ENCODE data around the gene PTPRN2.
"Not testable (repeated sequence)": the region's sequence is repeated elsewhere in the genome, so short reads cannot be mapped to it uniquely, and the experiment has no call there.

The PTPRN2 gene

DNA sequence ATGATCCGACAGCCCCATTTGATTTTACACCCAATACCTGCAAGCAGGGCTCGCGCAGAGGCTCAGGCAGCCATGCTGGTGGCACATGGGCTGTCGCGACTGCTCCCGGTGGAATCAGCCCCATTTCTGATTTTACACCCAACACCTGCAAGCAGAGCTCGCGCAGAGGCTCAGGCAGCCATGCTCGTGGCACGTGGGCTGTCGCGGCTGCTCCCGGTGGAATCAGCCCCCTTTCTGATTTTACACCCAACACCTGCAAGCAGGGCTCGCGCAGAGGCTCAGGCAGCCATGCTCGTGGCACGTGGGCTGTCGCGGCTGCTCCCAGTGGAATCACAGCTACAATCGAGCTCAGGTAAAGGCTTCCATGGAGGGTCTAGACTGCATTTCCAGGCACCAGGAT, 244.1 kb downstream of the PTPRN2 start:
- no peak for DNase-seq (ENCODE audit: insufficient read length, low spot score)
- no peak for FAIRE-seq

DNA sequence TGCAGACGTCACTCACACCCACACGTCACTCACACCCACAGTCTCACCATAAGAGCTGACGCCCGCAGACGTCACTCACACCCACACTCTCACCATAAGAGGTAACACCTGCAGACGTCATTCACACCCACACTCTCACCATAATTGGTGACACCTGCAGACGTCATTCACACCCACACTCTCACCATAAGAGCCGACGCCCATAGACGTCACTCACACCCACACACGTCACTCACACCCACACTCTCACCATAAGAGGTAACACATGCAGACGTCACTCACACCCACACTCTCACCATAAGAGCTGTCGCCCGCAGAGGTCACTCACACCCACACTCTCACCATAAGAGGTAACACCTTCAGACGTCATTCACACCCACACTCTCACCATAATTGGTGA, 246.5 kb downstream of the PTPRN2 start:
- DNase-seq (ENCODE audit: insufficient read length, low spot score); FAIRE-seq: not testable (repeated sequence)

DNA sequence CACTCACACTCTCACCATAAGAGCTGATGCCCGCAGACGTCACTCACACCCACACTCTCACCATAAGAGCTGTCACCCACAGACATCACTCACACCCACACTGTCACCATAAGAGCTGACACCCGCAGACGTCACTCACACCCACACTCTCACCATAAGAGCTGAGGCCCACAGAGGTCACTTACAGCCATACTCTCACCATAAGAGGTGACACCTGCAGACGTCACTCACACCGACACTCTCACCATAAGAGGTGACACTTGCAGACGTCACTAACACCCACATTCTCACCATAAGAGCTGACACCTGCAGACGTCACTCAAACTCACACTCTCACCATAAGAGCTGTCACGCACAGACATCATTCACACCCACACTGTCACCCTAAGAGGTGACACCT, 250.7 kb downstream of the PTPRN2 start:
- FAIRE-seq; DNase-seq (ENCODE audit: insufficient read length, low spot score): not testable (repeated sequence)

DNA sequence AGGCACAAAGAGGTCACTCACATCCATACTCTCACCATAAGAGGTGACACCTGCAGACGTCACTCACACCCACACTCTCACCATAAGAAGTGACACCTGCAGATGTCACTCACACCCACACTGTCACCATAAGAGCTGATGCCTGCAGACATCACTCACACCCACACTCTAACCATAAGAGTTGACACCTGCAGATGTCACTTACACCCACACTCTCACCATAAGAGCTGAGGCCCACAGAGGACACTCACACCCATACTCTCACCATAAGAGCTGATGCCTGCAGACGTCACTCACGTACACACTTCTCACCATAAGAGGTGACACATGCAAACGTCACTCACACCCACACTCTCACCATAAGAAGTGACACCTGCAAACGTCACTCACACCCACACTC, 255.1 kb downstream of the PTPRN2 start:
- FAIRE-seq, result not testable (repeated sequence)

DNA sequence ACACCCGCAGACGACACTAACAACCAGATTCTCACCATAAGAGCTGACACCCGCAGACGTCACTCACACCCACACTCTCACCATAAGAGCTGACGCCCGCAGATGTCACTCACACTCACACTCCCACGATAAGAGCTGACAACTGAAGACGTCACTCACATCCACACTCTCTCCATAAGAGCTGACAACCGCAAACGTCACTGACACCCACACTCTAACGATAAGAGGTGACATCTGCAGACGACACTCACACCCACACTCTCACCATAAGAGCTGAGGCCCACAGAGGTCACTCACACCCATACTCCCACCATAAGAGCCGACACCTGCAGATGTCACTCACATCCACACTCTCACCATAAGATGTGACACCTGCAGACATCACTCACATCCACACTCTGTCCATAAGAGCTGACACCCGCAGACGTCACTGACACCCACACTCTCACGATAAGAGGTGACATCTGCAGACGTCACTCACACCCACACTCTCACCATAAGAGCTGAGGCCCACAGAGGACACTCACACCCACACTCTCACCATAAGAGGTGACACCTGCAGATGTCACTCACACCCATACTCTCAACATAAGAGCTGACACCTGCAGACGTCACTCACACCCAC, 255.7 kb downstream of the PTPRN2 start:
- DNase-seq (ENCODE audit: insufficient read length, low spot score); FAIRE-seq: not testable (repeated sequence)

More for the DNA sequence above, 255.1 kb downstream of the PTPRN2 start:
- DNase-seq (ENCODE audit: insufficient read length, low spot score), result not testable (repeated sequence)

DNA sequence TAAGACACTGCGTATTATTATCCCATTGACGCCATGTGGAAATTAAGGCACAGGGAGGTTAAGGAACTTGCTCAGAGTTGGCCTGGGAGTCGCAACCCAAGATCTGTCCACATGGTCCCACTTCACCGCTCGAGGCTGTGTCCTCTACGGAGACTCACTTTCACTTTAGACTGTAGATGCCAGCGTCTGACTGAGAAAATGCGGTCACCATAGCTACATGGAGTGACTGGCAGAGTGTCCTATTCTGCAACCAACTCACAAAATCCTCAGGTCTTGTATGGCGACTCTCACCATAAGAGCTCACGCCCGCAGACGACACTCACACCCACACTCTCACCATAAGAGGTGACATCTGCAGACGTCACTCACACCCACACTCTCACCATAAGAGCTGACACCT, 257.9 kb downstream of the PTPRN2 start:
- DNase-seq (ENCODE audit: insufficient read length, low spot score), result no peak
- no peak for FAIRE-seq

DNA sequence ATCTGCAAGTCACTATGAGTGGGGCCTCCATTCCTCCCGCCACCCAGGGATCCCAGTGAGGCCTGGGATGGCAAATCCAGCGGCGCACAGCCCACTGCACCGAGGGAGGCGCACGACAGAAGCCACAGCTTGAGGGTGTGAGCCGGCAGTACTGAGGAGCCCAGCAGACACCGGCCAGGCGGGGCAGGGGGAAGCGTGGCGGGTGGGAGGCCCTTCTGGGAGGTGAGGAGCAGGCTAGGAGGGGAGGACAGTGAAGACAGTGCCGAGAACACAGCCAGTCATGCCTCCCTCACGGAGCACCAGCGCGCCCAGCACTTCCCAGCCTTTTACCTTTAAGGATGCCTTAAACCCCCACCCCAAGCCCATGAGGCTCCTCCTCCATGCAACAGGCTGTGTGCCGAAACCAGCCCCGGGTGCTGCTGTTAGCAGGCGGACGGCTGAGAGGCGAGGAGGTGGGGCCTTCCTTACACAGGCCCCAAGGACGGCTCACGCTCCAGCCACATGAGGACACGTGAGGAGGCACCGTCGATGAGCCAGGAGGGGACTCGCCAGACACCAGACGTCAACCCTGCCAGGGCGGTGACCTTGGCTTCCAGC, 258.5 kb downstream of the PTPRN2 start:
- FAIRE-seq, result no peak
- DNase-seq (ENCODE audit: insufficient read length, low spot score), result no peak

DNA sequence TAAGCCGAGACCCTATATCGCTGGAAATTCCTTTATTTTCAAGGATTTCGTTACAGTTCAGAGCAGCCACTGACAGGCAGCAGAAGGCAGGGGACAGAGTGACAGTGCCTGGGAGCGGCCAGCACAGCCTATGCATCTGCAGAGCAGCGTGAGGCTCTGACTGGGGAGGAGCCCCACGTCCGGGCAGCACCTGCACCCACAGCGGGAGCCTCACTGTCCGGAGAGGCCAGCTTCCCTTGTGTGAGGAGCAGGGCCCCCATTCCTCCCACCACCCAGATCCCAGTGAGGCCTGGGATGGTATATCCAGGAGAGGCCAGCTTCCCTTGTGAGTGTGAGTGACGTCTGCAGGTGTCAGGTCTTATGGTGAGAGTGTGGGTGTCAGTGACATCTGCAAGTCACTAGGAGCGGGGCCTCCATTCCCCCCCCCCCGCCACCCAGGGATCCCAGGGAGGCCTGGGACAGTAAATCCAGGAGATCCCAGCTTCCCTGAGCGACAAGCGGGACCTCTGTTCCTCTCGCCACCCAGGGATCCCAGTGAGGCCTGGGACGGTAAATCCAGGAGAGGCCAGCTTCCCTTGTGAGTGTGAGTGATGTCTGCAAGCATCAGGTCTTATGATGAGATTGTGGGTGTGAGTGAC, 259.1 kb downstream of the PTPRN2 start:
- DNase-seq (ENCODE audit: insufficient read length, low spot score), result no peak
- no peak for FAIRE-seq

DNA sequence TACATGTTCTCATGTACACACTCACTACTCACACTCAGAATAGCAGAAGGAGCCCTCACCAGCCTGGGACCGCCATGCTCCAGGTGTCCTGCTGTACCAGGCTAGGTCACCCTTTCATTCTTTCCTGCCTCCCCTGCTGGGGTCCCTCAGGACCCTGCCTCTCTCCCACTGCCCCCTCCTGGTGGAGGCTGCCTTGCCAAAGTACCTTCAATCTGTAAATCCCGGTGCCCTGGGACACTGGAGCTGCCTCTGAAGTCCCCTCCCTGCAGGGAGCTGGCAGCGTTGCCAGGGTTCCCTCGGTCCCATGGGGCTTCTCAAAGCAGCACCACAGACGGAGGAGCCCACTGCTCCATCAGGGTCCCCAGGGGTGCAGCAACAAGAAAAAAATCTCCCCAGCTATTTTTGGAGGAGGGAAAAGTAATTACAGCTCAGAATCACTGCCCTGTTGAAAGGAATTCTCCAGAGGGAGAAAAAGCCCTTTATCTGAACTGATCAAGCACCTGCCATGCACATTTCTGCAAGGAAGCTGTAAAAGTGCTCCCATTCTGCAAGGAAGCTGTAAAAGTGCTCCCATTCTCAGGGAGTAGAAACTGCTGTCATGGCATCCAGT, 259.9 kb downstream of the PTPRN2 start:
- DNase-seq (ENCODE audit: insufficient read length, low spot score) (no peak), FAIRE-seq (no peak)

DNA sequence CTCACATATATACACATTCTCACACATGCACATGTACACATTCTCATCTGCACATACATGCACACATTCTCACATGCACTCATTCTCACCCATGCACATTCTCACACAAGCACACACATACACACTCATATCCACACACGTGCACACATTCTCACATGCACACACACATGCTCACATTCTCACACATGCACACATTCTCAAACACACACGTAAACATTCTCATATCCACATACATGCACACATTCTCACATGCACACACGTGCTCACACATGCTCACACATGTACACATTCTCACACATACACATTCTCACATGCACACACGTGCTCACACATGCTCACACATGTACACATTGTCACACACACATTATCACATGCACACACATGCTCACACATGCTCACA, 260.6 kb downstream of the PTPRN2 start:
- DNase-seq (ENCODE audit: insufficient read length, low spot score) (no peak), FAIRE-seq (peak; percentile 83)

DNA sequence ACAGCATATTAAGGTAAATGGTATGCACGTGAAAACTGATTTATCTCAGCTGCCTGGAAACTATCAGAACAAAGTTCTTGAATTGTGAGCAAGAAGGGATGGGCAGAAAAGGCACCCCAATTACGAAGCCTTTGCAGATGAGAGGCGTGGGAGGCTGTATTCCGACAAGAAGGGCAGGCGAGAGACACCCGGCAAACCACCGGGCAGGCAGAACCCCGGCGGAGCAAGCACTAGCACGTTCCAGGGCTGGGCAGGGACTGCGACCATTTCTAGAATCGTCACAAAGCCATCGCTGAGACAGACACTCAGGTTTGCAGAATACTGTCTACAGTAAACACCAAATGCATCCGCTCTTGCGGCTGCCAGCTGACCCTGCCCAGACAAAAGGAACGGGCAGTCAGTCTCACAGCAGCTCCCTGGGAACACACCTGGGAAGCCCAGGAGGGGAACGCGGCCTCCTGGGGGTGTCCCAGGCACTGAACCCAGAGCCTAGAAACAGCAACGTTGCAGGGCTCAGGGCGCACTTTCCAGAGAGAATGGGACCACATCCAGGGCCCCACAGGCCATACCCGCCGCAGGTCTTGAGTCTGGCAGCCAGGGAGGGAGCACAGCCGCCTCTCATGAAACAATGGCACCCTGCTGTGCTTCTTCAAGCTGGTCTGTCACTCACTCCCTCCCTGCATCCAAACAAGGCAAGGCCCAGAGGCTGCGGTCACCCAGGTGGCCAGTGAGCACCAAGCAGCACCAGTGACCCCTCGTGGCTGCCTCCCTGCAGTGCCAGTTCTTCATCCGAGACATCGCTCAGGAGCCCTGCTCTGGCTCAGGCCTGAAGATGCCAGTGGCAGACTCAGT, 261.9 kb downstream of the PTPRN2 start:
- DNase-seq (ENCODE audit: insufficient read length, low spot score) (no peak), FAIRE-seq (no peak)

DNA sequence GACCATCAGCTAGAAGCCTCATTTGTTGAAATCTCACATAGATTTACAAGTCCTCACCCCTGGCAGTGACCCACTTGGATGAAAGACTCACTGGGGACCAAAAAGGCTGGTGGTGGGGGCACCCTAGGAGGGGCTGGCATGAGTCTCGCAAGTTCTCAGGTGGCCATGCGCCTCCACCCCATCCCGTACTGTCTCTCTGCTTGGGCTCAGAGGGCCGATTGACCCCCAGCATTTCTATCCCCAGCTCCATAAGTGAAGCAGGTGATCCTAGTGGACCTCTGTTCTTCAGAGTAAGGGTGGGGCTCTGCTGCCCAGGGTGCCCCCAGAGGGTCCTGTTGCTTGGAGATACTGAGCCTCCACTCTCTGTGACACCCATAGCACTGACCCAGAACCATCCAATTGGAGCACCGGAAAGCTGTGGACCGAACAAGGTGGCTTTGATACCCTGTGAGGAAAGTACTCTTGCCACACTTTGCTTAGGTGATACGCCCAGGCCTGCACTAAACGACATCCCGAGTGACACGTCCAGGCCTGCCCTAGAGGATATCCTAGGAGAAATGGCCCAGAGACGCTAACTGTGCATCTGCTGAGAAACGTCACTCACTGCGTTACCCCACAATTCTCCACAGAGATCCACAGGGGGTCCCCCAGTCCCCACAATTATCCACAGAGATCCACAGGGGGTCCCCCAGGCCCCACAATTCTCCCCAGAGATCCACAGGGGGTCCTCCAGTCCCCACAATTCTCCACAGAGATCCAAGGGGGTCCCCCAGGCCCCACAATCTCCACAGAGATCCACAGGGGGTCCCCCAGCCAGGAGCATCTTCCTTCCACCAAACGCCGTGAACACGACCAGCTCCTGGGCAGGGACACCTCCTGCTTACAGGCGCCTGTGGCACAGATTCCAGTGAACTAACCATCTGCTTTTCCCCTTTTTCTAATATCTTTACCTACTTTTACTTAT, 262.9 kb downstream of the PTPRN2 start:
- DNase-seq (ENCODE audit: insufficient read length, low spot score), result no peak
- no peak for FAIRE-seq

DNA sequence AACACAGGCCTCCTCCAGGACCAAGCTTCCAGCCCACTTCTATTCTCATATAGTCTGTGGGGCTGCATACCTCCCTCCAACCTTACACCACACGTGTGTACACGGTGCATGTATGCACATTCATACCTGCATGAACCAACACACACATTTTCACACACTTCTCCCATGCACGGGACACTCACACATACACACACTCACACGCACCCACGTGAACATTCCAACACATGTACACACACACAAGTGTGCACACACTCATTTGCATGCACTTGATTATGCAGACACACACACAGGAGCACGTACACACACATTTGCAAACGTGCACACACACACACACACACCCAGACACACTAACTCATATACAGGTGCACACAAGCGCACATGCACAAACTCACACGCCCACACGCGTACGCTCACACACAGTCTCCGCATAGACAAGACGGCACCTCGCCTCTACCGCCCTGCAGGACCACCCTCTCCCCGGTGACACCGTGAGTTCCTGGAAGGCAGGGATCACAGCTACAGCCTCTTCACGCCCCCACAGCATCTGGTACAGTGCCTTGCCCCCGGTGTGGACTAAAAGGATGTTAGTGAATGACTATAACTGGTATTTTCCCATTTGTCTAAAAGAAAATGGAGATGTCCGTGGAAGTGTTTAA, 263.8 kb downstream of the PTPRN2 start:
- no peak for FAIRE-seq
- no peak for DNase-seq (ENCODE audit: insufficient read length, low spot score)

DNA sequence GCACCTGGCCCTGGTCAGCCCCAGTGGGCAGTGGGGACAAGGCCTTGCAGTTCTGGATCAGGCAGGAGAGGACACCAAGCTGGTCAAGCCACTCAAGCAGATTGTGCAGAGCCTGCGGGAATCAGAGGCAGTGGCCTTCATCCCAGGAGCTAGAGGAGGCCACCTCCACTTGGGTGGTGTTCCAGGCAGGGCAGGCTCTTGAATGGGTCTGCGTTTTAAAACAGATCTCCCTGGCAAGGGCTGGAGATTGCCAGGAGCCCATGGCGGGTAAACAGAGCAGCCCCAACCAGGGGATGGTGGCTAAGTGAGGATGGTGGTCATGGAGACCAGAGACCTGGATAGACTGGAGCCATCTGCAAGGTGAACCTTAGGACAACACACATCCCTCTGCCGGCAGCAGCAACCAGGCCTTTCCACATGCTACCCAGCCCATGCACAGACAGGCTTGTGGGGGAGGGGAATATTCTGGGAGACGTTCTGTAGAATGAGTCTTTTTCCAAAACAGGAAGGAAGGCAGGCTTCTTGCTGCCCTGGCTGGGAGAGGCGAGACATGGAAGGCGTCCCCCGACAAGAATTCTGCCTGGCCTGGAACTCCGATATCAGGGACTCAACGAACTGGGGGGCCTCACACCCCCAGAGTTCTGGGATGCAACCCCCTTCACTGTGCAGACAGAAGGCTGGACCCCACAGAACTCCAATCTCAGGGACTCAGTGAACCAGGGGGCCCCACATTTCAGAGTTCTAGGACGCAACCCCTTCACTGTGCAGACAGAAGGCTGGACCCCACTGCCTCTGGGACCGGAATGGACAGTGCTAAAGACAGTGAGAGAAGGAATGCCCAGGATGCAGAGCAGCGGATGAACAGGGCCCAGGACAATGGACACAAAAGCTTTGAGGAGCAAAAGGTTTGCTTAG, 264.8 kb downstream of the PTPRN2 start:
- DNase-seq (ENCODE audit: insufficient read length, low spot score), result no peak
- FAIRE-seq, result no peak

DNA sequence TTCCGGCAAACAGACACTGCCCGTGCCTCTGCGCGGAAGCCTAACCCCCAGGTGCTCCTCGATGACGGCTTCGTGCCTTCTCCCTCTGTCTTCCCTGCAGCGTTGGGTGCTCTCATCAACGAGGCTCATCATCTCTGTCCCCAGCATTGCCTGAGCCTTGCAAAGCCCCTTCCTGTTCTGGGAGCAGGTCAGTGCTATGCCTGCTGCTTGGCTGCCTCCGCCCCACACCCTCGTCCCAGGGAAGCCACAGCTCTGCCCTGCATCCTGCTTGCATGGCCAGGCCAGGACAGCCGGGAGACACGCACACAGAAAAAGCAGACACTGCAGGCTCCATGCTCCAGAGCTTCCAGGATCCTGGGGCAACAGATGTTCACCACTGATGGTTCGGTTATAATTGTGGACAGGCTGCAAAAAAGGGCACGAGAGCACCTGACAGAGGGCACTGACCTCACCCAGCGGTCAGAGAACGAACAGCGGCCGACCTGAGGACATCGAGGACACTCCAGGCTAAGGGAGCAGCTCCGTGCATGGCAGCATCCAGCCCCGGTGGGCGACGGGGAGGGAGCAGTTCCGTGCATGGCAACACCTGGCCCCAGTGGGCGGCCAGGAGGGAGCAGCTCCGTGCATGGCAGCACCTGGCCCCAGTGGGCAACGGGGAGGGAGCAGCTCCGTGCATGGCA, 265.5 kb downstream of the PTPRN2 start:
- no peak for DNase-seq (ENCODE audit: insufficient read length, low spot score)
- FAIRE-seq, result no peak

DNA sequence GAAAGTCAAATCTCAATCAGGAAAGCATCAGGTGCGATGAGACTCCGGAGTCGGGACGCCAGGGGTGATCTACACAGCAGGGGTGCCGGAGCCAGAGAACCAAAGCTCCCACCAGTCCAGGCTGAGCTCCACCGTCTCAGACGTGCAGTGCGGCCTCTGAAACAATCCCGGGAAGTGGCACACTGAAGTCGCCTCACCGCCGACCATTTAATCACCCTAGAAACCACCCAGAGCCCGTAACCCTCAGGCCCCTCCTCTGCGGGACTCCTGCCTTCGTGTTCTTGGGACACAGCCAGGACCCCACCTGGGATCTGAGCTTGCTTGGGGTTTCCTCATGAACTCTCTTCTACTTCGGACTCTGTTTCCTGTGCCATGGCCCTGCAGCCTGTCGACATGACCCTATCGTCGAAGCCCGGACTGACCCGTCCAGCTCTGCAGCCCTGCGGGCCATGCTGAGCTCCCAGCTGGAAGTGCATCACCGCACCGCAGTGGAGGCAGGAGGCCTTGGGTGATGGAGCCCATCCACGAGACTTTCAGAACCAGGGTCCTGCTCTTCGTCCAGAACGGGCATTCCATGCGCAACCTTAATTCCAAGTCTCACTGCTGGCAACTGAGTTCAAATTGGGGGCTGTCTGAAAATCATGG, 266.4 kb downstream of the PTPRN2 start:
- no peak for FAIRE-seq
- DNase-seq (ENCODE audit: insufficient read length, low spot score), result no peak

DNA sequence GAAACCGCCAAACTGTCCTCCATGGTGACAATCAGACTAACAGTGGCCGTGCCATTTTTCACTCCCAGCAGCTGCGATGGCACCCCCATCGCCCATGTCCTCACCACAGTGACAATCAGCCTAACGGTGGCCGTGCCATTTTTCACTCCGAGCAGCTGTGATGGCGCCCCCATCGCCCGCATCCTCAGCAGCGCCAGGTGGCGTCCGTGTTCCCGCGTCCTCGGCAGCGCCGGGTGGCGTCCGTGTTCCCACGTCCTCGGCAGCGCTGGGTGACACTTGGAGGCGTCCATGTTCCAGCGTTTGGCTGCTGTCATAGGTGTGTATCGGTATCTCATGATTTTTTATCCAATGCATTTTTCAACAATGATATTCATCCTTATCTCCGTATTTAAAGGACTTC, 267.3 kb downstream of the PTPRN2 start:
- no peak for FAIRE-seq

More for the DNA sequence above, 267.3 kb downstream of the PTPRN2 start:
- no peak for DNase-seq (ENCODE audit: insufficient read length, low spot score)
